ENCODE results near the gene MYLIP. TPM values are rescaled to one million over a fixed set of nuclear protein-coding genes. Genes with fewer than 3 reads are reported as not detected.

Gene MYLIP
- total RNA-seq, 1 experiment from 2014 or later, result 27.0 TPM

DNA sequence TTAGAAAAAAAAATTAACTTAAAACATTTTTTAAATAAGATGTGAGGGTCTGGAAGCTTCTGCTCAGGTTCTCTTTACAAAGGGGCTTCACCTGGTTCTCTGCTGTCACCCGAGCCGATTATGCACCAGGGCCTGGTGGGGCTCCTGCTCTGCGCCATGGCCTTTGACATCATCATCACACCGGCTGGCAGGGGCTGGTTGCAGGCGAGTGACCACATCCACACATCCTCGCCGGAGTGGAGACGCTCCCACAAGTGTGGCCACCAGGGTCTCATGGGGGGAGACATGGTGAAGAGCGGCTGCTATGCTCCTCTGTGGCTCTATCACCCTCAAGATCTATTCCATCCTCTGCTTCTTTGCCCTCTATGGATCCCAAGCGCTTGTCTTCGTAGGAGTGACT, 31.9 kb downstream of the MYLIP start:
- Histone ChIP-seq H3K14ac (ENCODE audit: insufficient read depth, low read length) (no peak overlapping the region), H2BK120ac (ENCODE audit: low read depth, low read length, poor library complexity, severe bottlenecking) (no peak overlapping the region), H4K91ac (ENCODE audit: insufficient read length, low read depth, low read length) (no peak overlapping the region), H3K79me1 (ENCODE audit: insufficient read depth, low read depth, low read length, poor library complexity, severe bottlenecking) (no peaks in the 10 kb centered on the region), H3K18ac (ENCODE audit: insufficient read length, low read depth, low read length) (no peak overlapping the region), H3K4me2 (ENCODE audit: insufficient read depth, insufficient read length, low read length) (no peak overlapping the region), H2BK15ac (ENCODE audit: low read depth, low read length) (no peak overlapping the region), H4K8ac (replicated peaks; ENCODE audit: insufficient read length, low read depth, low read length) (no peak overlapping the region), H3K79me2 (ENCODE audit: insufficient read depth, low read length) (no peaks in the 10 kb centered on the region), H3K23me2 (ENCODE audit: insufficient read length, low read depth, low read length, poor library complexity, severe bottlenecking) (no peaks in the 10 kb centered on the region), H2BK12ac (ENCODE audit: insufficient read length, low read depth, low read length) (no peak overlapping the region), H2BK20ac (ENCODE audit: low read depth, low read length, poor library complexity, severe bottlenecking) (no peak overlapping the region), H4K20me1 (ENCODE audit: control insufficient read depth, insufficient read depth, insufficient read length) (no peaks in the 10 kb centered on the region), H3K9ac (ENCODE audit: extremely low read depth, insufficient read length, low read length) (no peak overlapping the region), H4K5ac (ENCODE audit: insufficient read length, low read depth, low read length) (no peak overlapping the region), H3K56ac (ENCODE audit: insufficient read length, low read depth, low read length) (no peak overlapping the region), H3K9me3 (ENCODE audit: control insufficient read depth, low read depth, low read length) (no peaks in the 10 kb centered on the region), H2AFZ (ENCODE audit: low read length) (no peak overlapping the region), H3K27ac (ENCODE audit: insufficient read length, low read depth, low read length) (no peak overlapping the region), H2AK5ac (ENCODE audit: insufficient read length, low read length) (no peak overlapping the region), H3K27me3 (ENCODE audit: insufficient read depth, low read length) (no peaks in the 10 kb centered on the region), H3K4me1 (ENCODE audit: insufficient read depth, low read length) (no peaks in the 10 kb centered on the region), H3K4ac (ENCODE audit: low read depth, low read length) (no peak overlapping the region), H2BK5ac (ENCODE audit: insufficient read length, low read length) (no peak overlapping the region), H3K23ac (ENCODE audit: insufficient read length, low read depth, low read length) (no peak overlapping the region), H3T11ph (ENCODE audit: low read length) (no peak overlapping the region)
- H3K9me3 Mint-ChIP-seq, result no peaks in the 10 kb centered on the region
- H3K27ac Mint-ChIP-seq, result no peak overlapping the region
- WGBS (ENCODE audit: extremely low coverage, insufficient read length, low lambda C conversion rate), result no CpG with 5 or more reads among the region's 11 CpGs
- H3K27me3 Mint-ChIP-seq (ENCODE audit: low read depth), result no peaks in the 10 kb centered on the region
- no peak overlapping the region for H3K4me3 Mint-ChIP-seq
- no peak for DNase-seq
- TF ChIP-seq, protein P1, sequence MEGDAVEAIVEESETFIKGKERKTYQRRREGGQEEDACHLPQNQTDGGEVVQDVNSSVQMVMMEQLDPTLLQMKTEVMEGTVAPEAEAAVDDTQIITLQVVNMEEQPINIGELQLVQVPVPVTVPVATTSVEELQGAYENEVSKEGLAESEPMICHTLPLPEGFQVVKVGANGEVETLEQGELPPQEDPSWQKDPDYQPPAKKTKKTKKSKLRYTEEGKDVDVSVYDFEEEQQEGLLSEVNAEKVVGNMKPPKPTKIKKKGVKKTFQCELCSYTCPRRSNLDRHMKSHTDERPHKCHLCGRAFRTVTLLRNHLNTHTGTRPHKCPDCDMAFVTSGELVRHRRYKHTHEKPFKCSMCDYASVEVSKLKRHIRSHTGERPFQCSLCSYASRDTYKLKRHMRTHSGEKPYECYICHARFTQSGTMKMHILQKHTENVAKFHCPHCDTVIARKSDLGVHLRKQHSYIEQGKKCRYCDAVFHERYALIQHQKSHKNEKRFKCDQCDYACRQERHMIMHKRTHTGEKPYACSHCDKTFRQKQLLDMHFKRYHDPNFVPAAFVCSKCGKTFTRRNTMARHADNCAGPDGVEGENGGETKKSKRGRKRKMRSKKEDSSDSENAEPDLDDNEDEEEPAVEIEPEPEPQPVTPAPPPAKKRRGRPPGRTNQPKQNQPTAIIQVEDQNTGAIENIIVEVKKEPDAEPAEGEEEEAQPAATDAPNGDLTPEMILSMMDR (conservative IDR thresholded peaks at IDR 0.05), result no peak
- H3K36me3 Mint-ChIP-seq (ENCODE audit: insufficient read depth in 1 of 3, low read depth in 3 of 3), result no peaks in the 10 kb centered on the region
- peaks cover 3 to 4% of the 10 kb centered on the region in 2 experiments; a peak in 1 of 4 replicates for H3K4me1 Mint-ChIP-seq
